ENCODE measurements around the gene MVB12B.

MVB12B gene

GRCh38 chr9:126302730-126303129 lies 23.9 kb upstream of the MVB12B start:
- DNase-seq (ENCODE audit: low read depth), result no peak
- no peak for TF ChIP-seq CTCF (IDR thresholded peaks at IDR 0.05; ENCODE audit: control insufficient read depth, insufficient read depth, low read depth, low read length, missing control alignments)
- no peak overlapping the region for H3K4me3 ChIP-seq (ENCODE audit: control insufficient read depth, low read depth, low read length)

- no peak for DNase-seq (ENCODE audit: low read depth)
- no peak for TF ChIP-seq CTCF (IDR thresholded peaks at IDR 0.05; ENCODE audit: control insufficient read depth, insufficient read depth, low read depth, low read length, missing control alignments)
- no peak overlapping the region for H3K4me3 ChIP-seq (ENCODE audit: control insufficient read depth, low read depth, low read length)
These were observed 23.1 kb upstream of the MVB12B start for GRCh38 chr9:126303488-126303887.

DNA sequence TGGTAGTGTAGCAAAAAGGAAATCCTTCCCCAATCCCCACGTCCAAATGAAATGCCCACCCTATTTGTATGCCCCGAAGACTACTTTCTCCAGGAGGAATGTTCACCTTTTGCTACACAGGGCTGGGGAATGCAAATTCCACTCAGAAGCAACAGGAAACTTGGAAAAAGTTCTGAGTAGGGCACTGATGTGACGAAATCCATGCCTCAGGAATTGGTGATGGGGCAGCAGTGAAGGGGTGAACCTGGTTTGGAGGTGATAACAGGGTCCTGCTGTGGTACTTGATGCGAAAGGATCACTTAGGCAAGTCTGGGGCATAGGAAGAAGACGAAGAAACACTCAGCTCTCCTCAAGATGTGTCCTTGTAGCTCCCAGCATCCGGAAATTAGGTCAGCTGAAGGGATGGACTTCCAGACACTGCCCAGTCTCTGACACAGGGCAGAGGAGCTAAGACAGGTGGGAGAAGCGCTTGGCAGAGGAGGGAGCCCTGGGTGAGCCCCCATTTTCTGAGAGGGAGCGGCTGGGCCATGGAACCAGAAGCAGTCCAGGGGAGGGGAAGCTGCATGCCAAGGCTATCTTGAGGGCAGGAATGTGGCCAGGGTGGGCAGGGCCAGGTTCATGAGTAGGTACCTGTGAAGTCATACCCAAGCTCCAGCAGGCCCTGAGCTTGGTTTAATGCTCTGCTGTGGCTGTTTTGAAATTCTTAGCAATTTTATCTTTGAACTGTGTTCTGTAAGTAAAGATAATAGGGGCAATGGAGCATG lies 22.2 kb upstream of the MVB12B start:
- DNase-seq (ENCODE audit: low read depth), result no peak
- no peak for TF ChIP-seq CTCF (IDR thresholded peaks at IDR 0.05; ENCODE audit: control insufficient read depth, insufficient read depth, low read depth, low read length, missing control alignments)
- no peak overlapping the region for H3K4me3 ChIP-seq (ENCODE audit: control insufficient read depth, low read depth, low read length)

GRCh38 chr9:126304971-126305320 lies 21.7 kb upstream of the MVB12B start:
- DNase-seq (ENCODE audit: low read depth), result no peak
- TF ChIP-seq CTCF (IDR thresholded peaks at IDR 0.05; ENCODE audit: control insufficient read depth, insufficient read depth, low read depth, low read length, missing control alignments), result no peak
- H3K4me3 ChIP-seq (ENCODE audit: control insufficient read depth, low read depth, low read length), result no peak overlapping the region

GRCh38 chr9:126306071-126306647 lies 20.5 kb upstream of the MVB12B start:
- no peak for DNase-seq (ENCODE audit: low read depth)
- TF ChIP-seq CTCF (IDR thresholded peaks at IDR 0.05; ENCODE audit: control insufficient read depth, insufficient read depth, low read depth, low read length, missing control alignments), result no peak
- no peak overlapping the region for H3K4me3 ChIP-seq (ENCODE audit: control insufficient read depth, low read depth, low read length)

- no peak overlapping the region for H3K4me3 ChIP-seq (ENCODE audit: control insufficient read depth, low read depth, low read length)
- no peak for TF ChIP-seq CTCF (IDR thresholded peaks at IDR 0.05; ENCODE audit: control insufficient read depth, insufficient read depth, low read depth, low read length, missing control alignments)
- no peak for DNase-seq (ENCODE audit: low read depth)
These were observed 19.1 kb upstream of the MVB12B start for GRCh38 chr9:126307322-126308061.

All from AG09309 (cell line).